ENCODE results near the gene PCCB.
"Not testable (repeated sequence)": the region's sequence is repeated elsewhere in the genome, so short reads cannot be mapped to it uniquely, and the experiment has no call there.

DNA sequence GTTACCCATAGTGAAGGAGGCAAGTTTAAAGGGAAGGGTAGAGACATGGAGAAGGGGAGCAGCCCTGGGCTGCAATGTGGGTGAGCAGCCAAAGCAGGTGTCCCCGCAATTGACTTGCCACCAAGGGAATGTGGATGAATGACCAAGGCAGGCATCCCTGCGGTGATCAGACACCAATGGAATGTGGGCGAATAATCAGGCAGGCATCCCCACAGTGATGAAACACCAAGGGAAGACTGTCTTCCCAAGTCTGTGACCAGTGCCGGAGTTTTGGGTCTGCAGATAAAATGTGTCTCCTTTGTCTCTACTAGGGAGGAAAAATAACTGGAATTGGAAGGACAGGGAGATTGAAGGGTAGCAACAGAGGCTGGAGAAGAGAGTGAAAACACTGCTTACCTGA is 27.4 kb upstream of the PCCB start:
- TF ChIP-seq, protein P1, sequence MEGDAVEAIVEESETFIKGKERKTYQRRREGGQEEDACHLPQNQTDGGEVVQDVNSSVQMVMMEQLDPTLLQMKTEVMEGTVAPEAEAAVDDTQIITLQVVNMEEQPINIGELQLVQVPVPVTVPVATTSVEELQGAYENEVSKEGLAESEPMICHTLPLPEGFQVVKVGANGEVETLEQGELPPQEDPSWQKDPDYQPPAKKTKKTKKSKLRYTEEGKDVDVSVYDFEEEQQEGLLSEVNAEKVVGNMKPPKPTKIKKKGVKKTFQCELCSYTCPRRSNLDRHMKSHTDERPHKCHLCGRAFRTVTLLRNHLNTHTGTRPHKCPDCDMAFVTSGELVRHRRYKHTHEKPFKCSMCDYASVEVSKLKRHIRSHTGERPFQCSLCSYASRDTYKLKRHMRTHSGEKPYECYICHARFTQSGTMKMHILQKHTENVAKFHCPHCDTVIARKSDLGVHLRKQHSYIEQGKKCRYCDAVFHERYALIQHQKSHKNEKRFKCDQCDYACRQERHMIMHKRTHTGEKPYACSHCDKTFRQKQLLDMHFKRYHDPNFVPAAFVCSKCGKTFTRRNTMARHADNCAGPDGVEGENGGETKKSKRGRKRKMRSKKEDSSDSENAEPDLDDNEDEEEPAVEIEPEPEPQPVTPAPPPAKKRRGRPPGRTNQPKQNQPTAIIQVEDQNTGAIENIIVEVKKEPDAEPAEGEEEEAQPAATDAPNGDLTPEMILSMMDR (conservative IDR thresholded peaks at IDR 0.05; ENCODE audit: low read length): not testable (repeated sequence)
- TF ChIP-seq EZH2phosphoT487 (IDR thresholded peaks at IDR 0.05; ENCODE audit: borderline replicate concordance, low read depth, low read length): not testable (repeated sequence)
